HL-60 (cell line): ENCODE results near the gene TUBGCP3.
A peak's percentile ranks its signal among the peaks of the same experiment; 100 is the strongest.

ENCODE experiments used
- CTCF ChIP-seq: IDR thresholded peaks from one replicate; pipeline ENCODE4 v1.5.1; 2011; ENCODE audit warnings: low read length, control low read depth, inconsistent platforms; ENCODE audit not compliant: insufficient read depth
- GABPA ChIP-seq: IDR thresholded peaks from 2 replicates; pipeline ENCODE4 v1.6.1; 2012; ENCODE audit warnings: low read depth
- POLR2AphosphoS5 ChIP-seq: IDR thresholded peaks from 2 replicates; pipeline ENCODE4 v1.6.1; 2012; ENCODE audit warnings: low read depth
- REST ChIP-seq: IDR thresholded peaks from 2 replicates; pipeline ENCODE4 v1.6.1; 2012; ENCODE audit warnings: low read depth; ENCODE audit not compliant: insufficient replicate concordance
- SPI1 ChIP-seq: IDR thresholded peaks from 2 replicates; pipeline ENCODE4 v1.6.1; 2012; ENCODE audit warnings: low read depth, mild to moderate bottlenecking, borderline replicate concordance

- TF ChIP-seq CTCF (no peak), POLR2AphosphoS5 (peak; percentile 26; the same call in 1 of the 2 replicates), GABPA (no peak), REST (no peak), SPI1 (no peak)
These were observed 741 bp upstream of the TUBGCP3 start for GRCh38 chr13:112588490-112589297.
